SHP77 (cell line): ENCODE results near the gene HTR6.
"Not testable (repeated sequence)": the region's sequence is repeated elsewhere in the genome, so short reads cannot be mapped to it uniquely, and the experiment has no call there.

Experiments
- DNase-seq, 2 experiments: peaks; one replicate each; lab custom pipeline; 2025; lab: John Stamatoyannopoulos, UW

The HTR6 gene

DNA sequence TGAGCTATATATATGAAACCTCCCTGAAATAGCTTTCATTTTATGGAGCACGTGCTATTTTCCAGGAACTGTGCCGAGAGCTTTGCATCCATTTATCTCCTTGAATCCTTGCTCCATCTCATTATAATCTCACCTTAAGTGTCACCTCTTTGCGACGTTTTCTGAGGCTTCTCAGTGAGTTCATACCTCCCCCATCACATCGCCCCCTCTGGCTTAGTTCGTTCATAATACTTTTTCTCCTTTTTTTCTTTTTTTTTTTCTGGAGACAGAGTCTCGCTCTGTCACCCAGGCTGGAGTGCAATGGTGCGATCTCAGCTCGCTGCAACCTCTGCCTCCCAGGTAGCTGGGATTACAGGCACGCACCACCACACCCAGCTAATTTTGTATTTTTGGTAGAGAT is 25.4 kb upstream of the HTR6 start:
- not testable (repeated sequence) for DNase-seq

GRCh38 chr1:19639999-19640362 is 24.7 kb upstream of the HTR6 start:
- DNase-seq: no peak

DNA sequence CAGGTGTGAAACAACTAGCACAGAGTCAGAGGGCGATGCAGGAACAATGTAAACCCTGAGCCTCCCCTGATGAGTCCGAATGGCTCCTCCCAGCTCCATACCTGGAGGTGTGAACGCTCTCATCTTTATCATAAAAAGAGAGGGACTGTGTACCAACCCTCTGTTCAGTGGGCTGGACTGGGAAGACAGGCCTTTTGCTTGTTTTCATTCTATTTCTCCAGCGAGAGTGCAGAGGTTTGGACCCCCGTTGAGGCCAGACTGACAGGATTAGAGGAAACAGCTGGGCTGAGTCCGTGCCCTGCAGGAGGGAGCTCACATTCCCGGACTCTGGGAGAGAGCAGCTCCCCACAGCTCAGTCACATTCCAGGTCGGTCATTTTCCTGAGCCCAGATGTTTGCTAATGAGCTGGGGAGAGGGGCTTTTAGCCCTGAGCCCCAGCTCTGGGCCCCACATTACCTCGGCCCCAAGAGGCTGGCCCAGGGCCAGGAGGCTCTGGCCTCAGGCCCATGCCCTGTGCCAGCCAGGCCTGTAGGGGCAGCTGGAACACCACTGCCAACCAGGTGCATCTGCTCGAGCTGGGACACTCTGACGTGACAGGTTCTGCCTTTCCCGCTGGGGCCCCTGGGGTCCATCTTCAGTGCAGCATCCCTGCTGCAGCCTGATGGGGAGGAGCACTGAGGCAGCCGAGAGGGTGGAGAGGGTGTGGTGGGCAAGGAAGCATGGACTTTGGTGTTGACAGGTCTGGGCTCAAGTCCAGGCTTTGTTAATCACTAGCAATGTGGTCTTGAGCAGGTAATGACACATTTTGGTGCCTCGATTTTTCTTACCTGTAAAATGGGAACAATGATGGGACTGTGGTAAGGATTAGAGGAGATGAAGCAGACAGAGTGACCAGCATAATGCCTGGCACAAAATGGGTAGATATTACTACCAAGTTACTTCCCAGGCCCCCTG is 24.0 kb upstream of the HTR6 start:
- DNase-seq: peak; percentile 7 to 70

DNA sequence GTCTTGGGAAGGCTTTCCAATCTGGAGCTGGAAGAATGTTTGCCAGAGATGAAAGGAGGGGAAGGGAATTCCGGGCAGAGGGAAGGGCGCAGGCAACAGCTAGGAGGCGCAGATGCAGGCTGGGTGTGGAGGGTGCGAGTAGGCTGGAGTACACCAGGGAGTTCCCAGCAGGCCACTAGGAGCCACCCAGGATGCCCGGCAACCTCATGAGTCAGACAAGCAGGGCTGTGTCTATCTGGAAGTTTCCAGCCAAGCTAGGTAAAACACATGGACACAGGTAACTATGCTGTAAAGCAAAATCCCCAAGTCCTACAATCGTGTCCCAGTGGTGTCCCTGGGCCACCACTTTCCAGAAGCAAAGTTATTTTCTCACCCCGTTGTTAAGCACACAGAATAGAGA is 21.6 kb upstream of the HTR6 start:
- DNase-seq: peak in 1 of 2 experiments; percentile 20

GRCh38 chr1:19643602-19644394 is 20.9 kb upstream of the HTR6 start, which contains the start of gene NBL1:
TSS of gene NBL1 (plus strand) at chr1:19644311. CDS start at chr1:19655031, 10,720 bp downstream.
- no peak for DNase-seq

GRCh38 chr1:19644395-19644680 is 20.3 kb upstream of the HTR6 start:
- DNase-seq: no peak

DNA sequence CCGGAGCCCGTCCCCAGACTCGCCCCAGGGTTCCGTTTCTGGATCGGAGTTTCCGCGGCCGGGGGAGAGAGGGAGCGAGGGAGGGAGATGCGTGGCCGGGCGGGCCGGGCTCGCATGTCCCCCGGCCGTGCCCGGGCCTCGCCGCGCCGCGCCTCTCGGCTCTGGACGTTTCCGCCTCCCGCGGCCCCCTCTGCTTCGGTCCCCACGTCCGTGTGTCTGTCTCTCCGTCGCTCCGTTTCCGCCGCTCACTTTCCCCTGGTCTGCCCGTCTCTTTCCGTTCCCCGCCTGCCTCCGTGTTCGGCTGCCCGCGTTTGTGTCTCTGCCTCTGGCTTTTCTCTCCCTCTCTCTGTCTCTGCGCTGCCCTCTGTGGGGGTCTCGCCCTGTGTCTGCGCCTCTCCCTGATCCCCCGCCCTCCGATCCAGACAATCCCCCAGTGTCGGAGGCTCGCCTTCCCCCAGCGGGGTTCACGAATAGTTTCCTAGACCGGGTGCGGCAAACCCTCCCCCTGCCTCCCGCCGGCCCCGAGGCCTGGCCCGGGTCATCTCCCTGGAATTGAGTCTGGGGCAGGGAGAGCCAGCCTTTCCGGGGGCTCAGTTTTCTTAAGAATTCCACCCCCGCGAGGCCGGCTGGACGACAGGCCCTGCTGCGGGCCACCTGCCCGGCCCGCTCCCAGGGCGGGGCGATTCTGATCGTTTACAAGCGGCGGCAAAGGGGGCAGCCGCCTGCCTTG is 19.8 kb upstream of the HTR6 start:
- no peak for DNase-seq

GRCh38 chr1:19645411-19646251 is 19.0 kb upstream of the HTR6 start:
- no peak for DNase-seq

- DNase-seq: no peak
These were observed 18.0 kb upstream of the HTR6 start for GRCh38 chr1:19646377-19647319.

- DNase-seq: no peak
These were observed 17.0 kb upstream of the HTR6 start for GRCh38 chr1:19647643-19648042.

- no peak for DNase-seq
These were observed 16.4 kb upstream of the HTR6 start for GRCh38 chr1:19648239-19648638.

DNA sequence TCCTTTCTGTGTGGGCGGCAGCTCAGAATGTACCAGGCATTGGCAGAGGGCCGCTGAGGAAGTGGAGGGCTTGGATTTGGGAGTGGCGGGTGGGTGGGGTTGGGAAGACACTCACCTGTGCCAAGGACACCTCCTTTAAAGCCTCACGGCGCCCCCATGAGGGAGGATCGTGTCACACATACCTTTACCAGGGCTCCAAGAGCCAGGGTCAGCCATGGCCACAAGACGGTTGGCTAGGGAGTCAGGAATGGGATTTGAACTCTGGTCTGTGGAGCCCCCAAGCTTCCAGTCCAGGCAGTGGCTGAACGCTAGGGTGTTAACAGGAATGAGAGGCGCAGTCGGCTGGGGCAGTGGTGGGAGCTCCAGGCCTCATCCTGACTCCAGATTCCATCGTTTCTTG is 16.0 kb upstream of the HTR6 start:
- no peak for DNase-seq

GRCh38 chr1:19650416-19651140 is 14.1 kb upstream of the HTR6 start:
- DNase-seq: no peak

GRCh38 chr1:19651141-19651737 is 13.4 kb upstream of the HTR6 start:
- peak; percentile 51 to 56 for DNase-seq

DNA sequence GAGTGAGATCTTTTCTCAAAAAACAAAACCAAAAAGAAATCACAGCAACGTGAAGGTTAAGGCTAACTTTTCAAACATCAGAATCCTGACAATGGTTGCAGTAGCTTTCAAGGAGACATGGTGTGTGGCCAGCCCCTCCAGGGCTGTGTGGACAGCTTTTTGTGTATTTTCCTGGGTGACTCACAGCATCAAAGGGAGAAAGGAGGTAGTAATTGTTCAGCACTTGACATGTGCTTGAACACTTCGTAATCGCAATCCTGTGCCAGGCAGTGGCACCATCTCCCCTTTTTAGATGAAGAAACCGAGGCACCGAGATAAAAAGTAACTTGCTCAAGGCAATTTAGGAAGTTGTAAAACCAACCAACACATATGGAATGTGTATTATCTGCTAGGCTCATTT is 10.3 kb upstream of the HTR6 start:
- no peak for DNase-seq

GRCh38 chr1:19654886-19655717 is 9.6 kb upstream of the HTR6 start:
- DNase-seq: peak in 1 of 2 experiments; percentile 35

DNA sequence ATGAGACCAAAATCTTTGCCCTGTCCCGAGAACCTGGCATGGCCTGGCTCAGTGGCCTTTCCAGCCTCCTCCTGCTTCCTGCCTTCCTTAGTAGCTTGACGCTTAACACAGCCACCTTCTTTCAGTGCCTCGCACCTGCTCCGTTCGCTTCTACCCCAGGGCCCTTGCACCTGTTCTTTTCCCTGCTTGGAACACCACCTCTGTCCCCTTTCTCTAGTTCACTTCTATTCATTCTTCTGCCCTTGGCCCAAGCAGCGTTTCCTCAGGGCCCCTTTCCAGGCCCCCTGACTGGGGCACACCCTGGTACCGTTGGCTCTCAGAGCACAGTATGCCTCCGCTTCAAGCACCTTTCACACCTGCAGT is 9.0 kb upstream of the HTR6 start:
- DNase-seq: no peak

DNA sequence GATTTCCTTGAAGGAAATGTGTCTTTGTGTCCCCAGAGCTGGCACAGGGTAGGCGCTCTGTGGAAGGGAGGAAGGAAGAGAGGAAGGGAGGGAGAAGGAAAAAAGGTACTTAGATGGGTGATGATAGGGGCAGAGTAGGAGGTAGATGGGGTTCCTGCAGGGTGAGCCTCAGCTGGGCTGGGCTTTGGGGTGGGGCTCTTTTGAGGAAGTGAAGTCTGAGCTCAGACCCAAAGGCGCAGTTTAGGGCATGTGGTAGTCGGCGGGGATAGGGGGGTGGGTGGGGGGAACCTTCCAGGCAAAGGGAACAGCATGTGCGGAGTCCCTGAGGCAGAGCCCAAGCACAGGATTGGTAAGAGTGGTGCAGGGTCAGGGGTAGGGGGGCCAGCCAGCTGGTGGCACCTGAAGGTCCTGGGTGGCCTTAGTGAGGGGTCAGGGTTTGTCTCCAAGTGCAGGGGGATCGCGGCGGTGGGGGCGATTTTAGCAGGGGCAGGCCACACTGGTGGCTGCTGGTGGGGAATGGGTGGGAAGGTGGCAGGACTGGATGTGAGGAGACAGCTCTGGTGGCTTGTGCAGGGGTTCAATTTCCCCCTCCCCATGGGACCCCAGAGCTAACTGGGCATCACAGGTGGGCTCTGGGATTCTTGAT is 8.4 kb upstream of the HTR6 start:
- DNase-seq: no peak
